Activated T-cell treated with anti-CD3 and anti-CD28 coated beads, Interleukin-2, amount 50 U/mL, for 1 hour (primary cell): ENCODE measurements around the gene RAB3B.
"Not testable (repeated sequence)": the region's sequence is repeated elsewhere in the genome, so short reads cannot be mapped to it uniquely, and the experiment has no call there.

ENCODE experiments used
- DNase-seq: peaks from one replicate; pipeline ENCODE4 v3.0.0-alpha.2; 2020

The RAB3B gene

DNA sequence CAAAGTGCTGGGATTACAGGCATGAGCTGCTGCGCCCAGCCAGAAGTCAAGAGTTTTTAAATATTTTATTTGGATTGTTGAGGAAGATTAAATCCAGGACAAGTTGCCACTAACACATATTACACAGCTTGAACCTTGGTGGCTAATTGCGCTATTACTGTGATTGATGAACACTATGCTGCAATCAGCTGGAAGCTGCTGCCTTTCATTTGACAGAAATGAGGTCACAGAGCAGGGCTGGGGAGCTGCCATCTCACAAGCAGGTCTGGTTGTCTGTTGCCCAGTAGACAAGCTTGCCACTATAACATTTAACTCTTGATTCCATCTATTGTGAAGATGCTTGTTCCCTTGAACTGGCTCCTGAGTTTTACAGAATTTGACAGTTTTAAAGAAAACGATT is 74.5 kb downstream of the RAB3B start:
- no peak for DNase-seq

DNA sequence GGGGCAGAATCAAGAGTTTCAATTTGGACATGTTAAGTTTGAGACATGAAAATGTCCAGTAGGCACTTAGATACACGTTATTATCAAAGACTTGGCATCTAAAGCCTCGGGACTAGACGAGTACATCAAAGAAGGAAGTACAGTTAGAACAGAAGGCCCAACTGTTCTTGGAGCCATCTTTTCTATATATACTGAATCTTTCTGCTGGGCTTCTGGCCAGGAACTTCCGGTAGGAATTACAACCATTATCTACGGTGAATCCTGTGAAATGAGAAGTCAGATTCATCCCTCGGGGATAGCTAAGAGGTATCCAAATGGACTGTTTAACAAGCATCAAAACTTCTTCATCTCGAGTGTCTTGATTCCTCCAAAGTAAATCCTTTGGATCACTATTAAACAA is 77.6 kb downstream of the RAB3B start:
- DNase-seq: no peak

DNA sequence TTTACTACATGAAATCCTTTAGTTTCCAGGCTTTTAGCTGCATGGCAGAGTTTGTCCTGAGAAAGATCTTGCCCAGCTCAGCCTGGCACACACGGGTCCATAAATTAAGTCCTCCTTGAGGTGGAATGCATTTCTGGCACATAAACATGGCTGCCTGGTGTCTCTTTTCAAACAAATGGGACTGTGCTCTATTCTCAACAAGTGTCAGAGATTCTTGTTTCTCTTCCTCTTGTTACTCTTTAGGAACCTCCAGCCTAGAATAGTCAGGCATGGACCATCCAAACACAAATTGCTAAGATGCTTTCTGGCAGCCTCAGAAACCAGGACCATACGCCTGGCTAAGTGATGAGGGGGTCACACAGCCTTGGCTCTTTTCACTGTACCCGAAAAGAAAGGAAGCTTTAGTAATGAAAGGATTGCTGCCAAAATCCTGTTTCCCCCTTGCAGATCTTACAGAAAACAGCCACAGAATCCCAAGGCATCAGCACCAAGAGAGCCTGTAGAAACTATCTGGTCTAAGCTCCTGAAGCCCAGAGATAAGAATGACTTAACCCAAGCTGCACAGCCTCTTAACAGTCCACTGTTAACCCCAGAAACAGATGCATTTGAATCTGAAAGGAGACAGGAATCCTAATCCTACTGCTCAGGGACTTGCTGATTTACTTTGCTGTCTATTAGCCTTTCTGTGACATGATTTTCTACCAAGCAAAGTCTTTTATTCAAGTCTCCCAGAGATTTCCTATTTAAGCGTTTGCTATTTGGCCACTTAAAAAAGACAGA is 80.1 kb downstream of the RAB3B start:
- no peak for DNase-seq

DNA sequence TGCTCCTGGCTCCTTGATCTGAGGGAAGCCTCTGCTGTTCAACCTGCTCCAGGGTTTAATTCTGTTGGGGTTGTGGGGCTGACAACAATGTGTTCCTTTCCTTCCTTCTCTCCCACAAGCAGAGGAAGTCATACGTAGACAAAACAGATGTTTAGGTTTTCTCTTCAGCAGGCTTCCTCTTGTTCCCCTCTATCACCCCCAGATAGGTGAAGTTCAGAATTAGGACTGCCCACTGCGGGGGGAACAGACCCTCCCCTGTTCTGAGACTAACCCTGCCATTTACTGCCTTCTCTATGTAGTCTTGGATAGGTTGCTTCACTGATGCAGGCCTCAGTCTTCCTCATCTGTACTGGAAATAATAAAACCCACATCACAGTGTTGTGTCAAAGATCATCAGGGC is 82.0 kb downstream of the RAB3B start:
- no peak for DNase-seq

DNA sequence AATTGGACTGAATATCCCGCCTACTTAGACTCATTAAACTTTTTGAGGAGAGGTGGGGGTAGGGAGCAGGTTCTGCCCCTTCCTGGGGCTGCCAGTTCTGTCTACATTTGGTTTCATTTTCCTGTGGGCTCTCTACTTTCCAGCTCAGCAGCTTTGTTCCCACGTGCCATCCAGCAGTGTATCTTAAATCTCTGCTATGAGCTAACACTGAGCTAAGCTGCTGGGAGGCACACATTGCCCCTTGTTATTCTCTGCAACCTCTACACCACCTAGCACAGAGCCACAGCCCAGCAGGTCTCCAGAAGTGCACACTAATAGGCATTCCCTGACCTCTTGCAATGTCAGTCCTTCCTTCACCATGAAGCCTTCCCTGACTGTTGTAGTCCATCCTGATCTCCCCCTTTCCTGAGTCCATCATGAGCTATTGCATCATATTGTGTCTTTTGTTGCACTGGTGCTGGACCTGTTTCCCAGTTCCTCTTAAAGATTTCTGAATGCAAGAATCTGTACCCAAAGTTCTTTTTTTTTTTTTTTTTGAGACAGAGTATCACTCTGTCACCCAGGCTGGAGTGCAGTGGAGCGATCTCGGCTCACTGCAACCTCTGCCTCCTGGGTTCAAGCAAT is 83.3 kb downstream of the RAB3B start:
- no peak for DNase-seq

DNA sequence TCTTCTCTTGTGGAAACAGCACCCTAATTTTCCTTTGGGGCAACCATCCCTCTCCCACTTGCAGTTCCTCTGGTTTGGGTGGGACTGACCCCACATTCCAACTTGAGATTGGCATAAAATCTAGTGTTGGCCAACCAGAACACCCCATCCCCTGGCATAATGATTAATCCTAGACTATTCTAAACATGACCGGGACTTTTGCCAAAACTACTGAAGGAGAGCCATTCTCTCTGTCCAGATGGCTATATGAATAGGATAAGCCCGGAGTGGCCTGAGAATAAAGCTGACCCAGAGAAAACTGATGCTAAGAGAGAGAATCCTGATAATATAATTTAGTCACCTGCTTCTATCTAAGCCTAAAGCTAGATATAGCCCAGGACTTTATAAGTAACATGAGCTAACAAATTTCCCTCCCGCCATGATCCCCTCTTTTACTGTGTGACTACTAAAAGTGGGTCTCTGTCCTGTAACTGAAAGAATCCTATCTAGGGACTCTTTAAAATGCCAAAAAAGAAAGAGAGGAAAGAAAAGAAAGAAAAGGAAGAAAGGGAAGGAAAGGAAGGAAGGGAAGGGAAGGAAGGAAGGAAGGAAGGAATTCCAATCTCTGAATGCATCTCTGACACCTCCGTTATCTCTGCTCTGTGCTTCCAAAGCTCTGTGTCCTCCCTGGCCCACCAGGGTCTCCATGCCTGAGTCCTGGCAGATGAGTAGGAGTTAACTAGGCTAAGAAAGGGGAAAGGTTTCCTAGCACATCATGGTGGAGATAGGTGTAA is 84.0 kb downstream of the RAB3B start:
- DNase-seq: no peak

DNA sequence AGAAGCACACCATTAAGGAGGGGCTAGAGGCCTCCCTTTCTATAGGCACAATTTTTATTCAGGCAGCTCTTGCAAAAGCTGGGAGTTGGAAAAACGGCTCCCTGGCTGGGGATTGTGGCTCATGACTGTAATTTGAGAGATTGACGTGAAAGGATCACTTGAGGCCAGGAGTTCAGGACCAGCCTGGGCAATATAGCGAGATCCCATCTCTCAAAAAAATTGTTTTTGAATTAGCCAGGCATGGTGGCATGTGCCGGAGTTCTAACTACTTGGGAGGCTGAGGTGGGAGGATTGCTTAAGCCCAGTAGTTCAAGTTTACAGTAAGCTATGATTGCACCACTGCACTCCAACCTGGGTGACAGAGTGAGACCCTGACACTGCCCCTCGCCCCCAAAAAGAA is 88.0 kb downstream of the RAB3B start:
- no peak for DNase-seq

DNA sequence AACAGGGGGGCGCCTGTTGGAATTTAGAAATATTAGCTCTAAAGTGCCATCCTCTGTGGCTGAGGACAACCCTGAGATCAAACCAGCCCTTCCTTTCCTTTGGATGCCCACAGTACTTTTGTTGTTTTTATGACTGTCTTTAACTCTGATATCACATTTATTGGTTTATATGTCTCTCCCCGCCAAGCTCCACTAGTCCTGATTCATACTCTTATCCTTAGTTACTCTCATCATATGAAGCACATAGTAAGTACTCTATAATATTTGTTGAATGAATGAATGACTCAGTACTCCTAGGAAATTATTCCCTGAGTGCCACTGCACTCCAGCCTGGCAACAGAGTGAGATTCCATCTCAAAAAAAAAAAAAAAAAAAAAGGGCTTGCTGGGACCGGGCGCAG is 89.3 kb downstream of the RAB3B start:
- DNase-seq: no peak

DNA sequence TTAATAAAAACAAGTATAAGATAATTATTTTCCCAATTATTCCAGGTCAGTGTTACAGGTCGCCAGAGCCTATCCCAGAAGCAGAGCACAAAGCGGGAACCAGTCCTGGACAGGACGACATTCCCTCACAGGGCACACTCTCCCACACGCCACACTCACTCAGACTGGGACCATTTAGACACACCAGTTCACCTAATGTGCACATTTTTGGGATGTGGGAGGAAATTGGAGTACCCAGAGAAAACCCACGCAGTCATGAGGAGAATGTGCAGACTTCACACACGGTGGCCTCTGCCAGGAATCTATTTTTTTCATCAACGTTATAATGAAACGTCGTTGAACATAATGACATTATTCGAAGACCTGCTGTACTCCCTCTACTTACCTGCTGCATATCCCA is 91.5 kb downstream of the RAB3B start:
- DNase-seq: no peak

DNA sequence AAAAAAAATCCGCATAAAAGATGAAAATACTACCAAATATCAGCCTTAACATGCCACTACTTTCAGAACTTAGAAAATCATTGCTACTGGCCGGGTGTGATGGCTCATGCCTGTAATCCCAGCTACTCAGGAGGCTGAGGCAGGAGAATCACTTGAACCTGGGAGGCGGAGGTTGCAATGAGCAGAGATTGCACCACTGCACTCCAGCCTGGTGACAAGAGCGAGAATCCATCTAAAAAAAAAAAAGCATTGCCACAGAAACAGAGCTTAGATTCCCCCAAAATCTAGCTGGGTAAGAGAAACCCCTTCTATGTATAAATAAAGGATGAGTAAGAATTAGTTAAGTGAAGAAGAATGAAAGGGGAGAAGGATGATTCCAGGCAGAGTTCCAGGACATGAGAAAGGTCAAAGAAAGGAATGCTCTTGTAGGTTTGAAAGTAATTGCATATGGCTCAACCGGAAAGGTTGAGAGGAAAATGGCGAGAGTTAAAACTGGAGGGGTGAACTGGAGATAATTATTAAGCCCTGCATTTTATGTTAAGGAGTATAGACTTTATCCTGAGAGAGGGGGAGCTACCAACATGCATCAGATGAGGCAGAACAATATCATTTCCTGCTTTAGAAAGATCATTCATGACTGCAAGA is 92.3 kb downstream of the RAB3B start:
- no peak for DNase-seq

DNA sequence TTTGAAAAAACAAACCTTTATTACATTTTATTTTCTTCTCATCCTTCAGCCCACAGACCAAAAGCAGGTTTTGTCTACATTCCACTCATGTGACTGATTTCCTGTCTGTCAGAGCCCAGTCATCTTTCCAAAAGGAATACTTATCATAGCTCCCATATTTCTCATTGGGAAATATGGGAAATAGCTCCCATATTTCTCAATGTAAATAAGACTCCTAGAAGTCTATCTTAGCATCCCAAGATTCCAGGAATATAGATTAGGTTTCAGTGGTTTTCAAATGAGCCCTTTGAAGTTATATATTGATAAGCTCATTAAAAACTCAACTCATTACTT is 92.8 kb downstream of the RAB3B start:
- no peak for DNase-seq

DNA sequence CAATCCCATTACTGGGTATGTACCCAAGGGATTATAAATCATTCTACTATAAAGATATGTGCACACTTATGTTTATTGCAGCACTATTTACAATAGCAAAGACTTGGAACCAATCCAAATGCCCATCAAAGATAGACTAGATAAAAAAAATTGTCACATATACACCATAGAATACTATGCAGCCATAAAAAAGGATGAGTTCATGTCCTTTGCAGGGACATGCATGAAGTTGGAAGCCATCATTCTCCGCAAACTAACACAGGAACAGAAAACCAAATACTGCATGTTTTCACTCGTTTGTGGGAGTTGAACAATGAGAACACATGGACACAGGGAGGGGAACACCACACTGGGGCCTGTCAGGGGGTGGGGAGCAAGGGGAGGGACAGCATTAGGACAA is 95.8 kb downstream of the RAB3B start:
- DNase-seq: not testable (repeated sequence)

DNA sequence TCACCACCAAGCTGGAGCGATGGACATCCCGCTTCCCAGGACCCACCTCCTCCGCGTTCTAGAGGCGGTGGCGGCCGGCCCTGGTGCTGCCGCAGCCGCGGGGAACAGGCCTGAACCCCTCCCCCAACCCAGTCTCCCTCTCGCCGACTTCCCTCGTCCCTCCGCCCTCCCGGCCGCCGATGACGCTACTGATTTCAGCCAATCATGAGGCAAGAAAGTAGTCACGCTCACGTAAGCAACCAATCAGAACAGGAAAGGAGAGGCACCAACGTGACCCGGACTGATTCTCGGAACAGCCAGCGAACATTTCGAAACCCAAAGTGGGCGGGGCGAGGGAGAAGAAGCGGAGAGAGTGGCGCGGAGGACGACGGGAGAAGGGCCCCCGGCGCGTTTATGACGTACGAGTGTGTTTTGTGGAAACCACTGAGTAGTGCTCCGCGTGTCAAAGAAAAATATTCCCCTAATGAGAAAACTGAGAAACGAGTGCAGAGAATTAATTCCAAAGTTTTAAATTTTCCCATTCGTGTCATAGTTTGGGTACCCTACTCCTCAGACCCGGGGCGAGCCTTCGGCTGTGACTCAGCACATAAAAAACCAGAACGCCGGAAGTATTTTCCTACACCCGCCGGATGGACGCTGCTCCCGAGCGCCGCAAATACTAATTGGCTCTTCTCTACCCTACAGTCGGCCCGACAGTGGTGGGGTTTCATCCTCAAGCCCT is 111.7 kb downstream of the RAB3B start, which contains the start of gene NRDC:
Gene NRDC, minus strand, starts transcription at position 112 of the 721 bp plus-strand sequence. CDS start 112 bp downstream, outside the sequence.
- DNase-seq: peak; percentile 96

DNA sequence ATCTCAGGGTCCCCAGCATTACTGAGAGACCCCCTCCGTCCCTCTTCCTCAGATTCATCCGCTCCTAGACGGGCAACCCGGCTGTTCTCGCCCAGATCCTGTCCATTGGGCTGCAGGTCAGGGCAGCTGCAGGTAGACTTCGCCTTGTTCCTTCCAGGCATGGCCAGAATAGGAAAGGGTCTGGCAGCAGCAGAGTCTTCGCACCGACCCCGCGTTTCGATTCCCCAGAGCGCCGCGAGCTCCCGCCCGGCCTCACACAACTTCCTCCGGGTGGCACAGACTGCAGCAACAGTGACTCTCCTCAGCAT is 112.2 kb downstream of the RAB3B start:
- no peak for DNase-seq

DNA sequence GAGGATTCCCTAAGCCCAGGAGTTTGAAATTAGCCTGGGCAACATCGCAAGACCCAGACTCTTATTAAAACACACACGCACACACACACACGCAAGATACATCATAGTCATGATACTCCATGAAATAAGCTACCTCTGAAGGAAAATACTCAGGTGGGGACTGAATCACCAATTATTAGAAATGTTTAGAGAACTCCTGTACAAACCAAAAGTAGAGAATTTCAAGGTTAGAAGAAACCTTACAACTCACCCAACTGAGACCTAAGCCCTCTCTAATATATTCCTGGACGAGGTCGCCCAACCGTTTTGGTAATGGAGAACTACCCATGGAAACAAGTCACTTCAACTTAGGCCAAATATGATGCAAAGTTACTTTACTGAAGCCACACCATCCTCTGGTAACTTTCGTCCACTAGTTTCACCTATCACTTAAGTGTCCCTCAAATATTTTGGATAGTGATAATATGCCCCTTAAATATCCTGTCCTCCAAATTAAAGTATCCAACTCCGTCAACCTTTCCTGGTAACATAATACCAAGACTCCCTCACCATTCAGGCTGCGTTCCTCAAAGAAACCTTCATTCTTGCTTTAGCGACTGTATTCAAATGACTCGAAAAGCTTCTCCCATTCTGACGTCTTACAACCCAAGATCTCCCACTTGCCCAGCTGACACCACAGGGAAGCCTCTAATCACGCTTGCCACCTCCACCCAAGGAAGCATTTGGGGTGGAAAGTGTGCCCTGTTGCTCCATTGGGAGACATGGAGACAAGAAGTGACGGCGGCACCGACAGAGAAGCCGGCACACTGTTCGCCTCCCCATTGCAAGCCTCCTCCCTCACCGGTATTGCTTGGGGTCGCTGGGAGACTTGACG is 112.8 kb downstream of the RAB3B start:
- DNase-seq: no peak

DNA sequence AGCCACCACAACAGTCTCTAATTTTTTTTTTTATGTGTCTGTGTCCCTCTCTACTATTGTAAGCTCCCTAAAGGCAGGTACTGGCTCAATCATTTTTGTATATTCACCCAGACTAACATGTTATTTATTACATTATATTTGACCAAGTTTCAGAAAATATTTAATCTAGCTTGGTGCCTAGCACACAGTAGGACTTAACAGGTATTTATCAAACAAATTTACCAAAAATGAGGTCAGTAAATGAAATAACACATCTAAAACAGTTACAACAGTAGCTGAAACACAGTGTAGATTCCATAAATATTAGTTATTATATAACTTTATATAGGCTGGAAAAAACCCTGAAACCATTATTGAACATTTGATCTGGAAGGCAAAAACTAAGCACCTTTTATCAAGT is 114.7 kb downstream of the RAB3B start:
- no peak for DNase-seq

DNA sequence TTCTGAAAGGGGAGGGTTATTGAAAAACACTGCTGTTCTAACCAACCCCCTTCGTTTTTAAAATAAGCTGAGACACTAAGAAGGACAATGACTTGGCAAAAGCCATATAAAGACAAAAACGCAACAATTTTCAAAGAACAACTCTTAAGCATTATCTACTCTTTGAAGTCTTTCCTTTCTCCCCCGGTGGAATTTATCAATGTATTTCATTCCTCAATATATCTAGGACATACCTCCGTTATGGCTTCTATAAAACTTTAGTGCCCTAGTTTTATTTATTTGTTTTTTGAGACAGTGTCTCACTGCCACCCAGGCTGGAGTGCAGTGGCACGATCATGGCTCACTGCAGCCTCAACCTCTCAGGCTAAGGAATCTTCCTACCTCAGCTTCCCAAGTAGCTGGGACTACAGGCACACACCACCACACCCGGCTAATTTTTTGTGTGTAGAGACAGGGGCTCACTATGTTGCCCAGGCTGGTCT is 115.2 kb downstream of the RAB3B start:
- no peak for DNase-seq

DNA sequence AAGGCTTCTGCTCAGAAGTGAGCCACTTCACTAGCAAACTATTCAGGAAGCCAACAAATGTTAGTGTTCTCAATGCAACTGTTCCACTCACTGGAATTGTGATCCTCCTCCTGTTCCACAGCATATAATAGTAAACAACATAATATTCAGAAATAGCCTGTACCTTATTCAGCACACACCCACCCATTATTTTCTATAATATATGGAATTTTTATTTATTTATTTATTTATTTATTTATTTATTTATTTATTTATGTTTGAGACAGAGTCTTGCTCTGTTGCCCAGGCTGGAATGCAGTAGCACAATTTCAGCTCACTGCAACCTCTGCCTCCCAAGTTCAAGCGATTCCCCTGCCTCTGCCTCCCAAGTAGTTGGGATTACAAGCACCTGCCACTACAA is 117.2 kb downstream of the RAB3B start:
- DNase-seq: not testable (repeated sequence)

DNA sequence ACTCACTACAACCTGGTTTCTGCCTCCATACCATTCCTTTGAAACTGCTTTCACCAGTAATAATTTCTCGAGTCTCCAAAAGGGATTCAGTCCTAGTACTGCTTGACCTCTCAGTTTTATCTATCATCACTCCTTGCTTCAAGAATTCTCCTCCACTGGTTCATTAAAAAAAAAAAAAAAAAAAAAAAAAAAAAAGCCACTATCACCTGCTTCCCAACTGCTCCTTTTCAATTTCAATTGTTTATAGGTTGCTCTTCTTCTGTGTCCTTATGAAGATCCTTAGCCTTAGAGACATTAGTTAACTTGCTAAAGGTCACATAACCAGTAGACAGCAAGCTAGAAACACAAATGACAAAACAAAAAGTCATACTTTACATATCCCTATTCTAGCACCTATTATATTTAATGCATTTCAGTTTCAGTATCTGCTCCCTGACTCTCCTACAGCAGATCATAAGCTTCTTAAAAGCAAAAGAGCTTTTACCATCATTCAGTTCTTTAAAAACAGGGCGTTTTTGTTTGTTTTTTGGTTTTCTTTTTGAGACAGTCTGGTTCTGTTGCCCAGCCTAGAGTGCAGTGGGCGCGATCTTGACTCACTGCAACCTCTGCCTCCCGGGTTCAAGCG is 119.0 kb downstream of the RAB3B start:
- no peak for DNase-seq

DNA sequence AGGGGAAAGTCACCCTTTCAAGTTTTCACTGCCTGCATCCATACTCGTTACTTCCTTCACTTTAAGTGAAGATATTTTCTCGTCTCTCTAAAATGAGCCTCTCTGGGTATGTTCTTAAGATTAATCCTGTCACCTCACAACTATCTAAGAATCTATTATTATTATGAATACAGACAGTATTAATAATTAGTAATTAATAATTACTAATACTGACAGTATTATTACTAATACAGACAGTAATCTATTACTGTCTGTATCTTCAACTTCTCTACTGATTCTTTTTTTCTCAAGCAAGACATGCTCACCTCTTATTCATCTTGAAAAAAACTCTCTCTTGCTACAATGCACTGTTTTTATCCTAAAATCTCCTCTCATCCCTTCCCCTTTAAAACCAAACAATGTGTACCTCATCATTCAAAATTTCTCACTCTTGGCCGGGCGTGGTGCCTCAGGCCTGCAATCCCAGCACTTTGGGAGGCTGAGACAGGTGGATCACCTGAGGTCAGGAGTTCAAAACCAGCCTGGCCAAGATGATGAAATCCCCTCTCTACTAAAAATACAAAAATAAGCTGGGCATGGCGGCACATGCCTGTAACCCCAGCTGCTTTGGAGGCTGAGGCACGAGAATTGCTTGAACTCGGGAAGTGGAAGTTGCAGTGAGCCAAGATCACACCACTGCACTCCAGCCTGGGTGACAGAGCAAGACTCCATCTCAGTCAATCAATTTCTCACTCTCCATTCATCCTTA is 119.7 kb downstream of the RAB3B start:
- DNase-seq: no peak
